Measurements from ENCODE around the gene PPIL3. TPM values are rescaled to one million over a fixed set of nuclear protein-coding genes. Genes with fewer than 3 reads are reported as not detected.

Gene PPIL3
- total RNA-seq, 2 donors from 2014 or later, result 20.1 to 32.8 TPM

DNA sequence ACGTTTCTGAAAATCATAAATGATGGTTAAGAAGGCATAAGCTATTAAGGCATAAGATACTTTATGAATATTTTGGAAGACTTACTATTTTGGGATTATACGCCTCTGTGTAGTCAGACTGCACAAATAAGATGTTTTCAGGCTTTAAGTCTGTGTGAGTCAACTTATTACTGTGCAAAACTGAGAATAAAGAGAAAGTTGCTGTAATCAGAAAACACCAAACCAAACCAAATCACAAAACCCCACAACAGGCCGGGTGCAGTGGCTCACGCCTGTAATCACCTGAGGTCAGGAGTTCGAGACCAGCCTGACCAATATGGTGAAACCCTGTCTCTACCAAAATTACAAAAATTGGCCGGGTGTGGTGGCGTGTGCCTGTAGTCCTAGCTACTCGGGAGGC lies 32.1 kb downstream of the PPIL3 start:
- DNase-seq, result no peak
- Histone ChIP-seq H3K27ac (no peak overlapping the region), H3K27me3 (no peaks in the 10 kb centered on the region), H3K4me1 (peaks cover 7% of the 10 kb centered on the region), H3K36me3 (peaks cover 57% of the 10 kb centered on the region), H3K9me3 (no peaks in the 10 kb centered on the region), H3K9ac (ENCODE audit: low read depth in 2 of 2, low read length in 2 of 2) (no peak overlapping the region), H3K4me3 (no peak overlapping the region)
- TF ChIP-seq, protein P1, sequence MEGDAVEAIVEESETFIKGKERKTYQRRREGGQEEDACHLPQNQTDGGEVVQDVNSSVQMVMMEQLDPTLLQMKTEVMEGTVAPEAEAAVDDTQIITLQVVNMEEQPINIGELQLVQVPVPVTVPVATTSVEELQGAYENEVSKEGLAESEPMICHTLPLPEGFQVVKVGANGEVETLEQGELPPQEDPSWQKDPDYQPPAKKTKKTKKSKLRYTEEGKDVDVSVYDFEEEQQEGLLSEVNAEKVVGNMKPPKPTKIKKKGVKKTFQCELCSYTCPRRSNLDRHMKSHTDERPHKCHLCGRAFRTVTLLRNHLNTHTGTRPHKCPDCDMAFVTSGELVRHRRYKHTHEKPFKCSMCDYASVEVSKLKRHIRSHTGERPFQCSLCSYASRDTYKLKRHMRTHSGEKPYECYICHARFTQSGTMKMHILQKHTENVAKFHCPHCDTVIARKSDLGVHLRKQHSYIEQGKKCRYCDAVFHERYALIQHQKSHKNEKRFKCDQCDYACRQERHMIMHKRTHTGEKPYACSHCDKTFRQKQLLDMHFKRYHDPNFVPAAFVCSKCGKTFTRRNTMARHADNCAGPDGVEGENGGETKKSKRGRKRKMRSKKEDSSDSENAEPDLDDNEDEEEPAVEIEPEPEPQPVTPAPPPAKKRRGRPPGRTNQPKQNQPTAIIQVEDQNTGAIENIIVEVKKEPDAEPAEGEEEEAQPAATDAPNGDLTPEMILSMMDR (IDR thresholded peaks at IDR 0.05), result no peak
- intact Hi-C loops (cut with DNase I), result loop anchor here (2.0 kb wide), 1 partner anchor 44 kb away; no protein-coding TSS in a partner anchor

DNA sequence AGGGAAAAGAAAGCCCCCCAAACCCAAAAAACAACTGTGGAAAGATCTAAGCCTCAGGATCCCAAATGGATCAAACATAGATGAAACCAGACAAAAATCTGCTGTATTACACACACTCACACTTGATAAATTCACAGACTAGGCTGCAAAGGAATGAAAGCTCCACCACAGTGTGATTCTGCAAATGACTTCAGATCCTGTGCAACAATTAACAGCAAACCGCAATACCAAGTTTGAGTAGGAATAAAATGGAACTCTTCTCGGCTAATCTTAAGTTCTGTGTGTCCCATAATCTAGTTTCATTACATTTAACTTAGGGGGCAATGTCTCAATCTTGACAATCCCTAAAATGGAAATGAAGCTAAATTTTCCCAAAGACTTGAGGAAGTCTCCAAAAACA lies 36.3 kb downstream of the PPIL3 start:
- TF ChIP-seq, protein P1 (IDR thresholded peaks at IDR 0.05), result no peak
- Histone ChIP-seq H3K9me3 (no peaks in the 10 kb centered on the region), H3K9ac (ENCODE audit: low read depth in 2 of 2, low read length in 2 of 2) (no peak overlapping the region), H3K36me3 (peaks cover 51% of the 10 kb centered on the region), H3K27me3 (no peaks in the 10 kb centered on the region), H3K4me3 (no peak overlapping the region), H3K27ac (no peak overlapping the region), H3K4me1 (no peaks in the 10 kb centered on the region)
- DNase-seq, result no peak
- intact Hi-C loops (cut with DNase I), result no loop called here

DNA sequence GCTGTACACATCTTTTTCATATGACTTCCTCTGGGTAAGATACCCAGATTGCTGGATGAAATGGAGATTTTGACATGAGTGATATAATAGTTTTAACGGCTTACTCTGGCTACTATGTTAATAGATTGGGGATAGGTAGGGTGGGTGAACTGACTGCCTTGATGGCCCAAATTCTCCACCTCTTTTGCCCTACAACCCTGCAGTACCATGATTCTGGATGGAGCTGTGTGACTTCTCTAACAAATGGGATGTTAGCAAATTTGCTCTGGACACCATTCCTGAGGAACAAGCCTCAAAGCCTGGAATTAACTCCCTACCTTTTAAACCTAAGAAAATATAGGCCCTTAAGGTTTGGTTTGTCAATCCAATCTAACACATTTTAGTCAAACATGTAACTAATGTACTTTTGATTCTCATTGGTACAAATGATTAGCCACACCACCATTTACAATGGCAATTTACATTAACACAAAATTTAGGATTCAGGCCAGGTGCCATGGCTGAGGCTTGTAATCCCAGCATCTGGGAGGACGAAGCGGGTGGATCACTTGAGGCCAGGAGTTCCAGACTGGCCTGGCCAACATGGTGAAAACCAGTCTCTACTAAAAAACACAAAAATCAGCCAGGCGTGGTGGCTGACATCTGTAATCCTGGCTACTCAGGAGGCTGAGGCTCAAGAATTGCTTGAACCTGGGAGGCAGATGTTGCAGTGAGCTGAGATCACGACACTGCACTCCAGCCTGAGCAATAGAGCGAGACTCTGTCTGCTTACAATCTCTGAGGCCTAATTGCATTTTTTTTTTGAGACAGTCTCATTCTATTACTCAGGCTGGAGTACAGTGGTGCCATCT lies 37.3 kb downstream of the PPIL3 start:
- DNase-seq, result no peak
- peaks cover 41% of the 10 kb centered on the region for H3K36me3 ChIP-seq
- H3K27me3 ChIP-seq, result no peaks in the 10 kb centered on the region
- H3K27ac ChIP-seq, result no peak overlapping the region
- intact Hi-C loops (cut with DNase I), result no loop called here
- H3K4me3 ChIP-seq, result no peak overlapping the region
- H3K9ac ChIP-seq (ENCODE audit: low read depth in 2 of 2, low read length in 2 of 2), result no peak overlapping the region
- H3K9me3 ChIP-seq, result no peaks in the 10 kb centered on the region
- TF ChIP-seq, protein P1 (IDR thresholded peaks at IDR 0.05), result no peak
- no peaks in the 10 kb centered on the region for H3K4me1 ChIP-seq

DNA sequence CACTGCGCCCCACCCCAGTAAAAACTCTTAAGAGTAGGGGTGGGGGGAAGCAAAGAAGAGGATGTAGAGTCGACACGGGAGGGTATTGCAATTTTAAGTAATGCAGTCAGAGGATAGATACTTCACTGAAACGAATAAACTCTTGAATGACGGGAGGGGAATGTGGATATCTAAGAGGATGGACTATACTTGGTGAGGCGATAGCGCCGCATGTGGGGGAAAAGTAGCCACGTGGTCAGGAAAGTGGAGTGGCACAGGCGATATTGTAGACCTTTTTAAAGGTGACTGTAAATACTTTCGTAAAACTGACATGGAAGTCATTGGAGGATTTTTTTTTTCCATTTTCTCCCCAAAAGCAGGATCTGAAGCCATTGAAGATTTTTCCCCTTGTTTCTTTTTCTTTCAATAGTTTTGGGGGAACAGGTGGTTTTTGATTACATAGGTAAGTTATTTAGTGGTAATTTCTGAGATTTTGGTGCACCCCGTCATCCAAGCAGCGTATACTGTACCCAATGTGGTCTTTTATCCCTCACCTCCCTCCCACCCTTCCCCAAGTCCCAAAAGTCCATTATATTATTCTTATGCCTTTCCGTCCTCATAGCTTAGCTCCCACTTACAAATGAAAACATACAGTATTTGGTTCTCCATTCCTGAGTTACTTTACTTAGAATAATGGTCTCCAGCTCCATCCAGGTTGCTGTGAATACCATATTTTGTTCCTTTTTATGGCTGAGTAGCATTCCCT lies 38.2 kb downstream of the PPIL3 start:
- H3K4me1 ChIP-seq, result no peaks in the 10 kb centered on the region
- H3K36me3 ChIP-seq, result peaks cover 33% of the 10 kb centered on the region
- no peak overlapping the region for H3K9ac ChIP-seq (ENCODE audit: low read depth in 2 of 2, low read length in 2 of 2)
- H3K27me3 ChIP-seq, result no peaks in the 10 kb centered on the region
- H3K27ac ChIP-seq, result no peak overlapping the region
- no peak for DNase-seq
- TF ChIP-seq, protein P1 (IDR thresholded peaks at IDR 0.05), result no peak
- intact Hi-C loops (cut with DNase I), result no loop called here
- no peak overlapping the region for H3K4me3 ChIP-seq
- H3K9me3 ChIP-seq, result no peaks in the 10 kb centered on the region

DNA sequence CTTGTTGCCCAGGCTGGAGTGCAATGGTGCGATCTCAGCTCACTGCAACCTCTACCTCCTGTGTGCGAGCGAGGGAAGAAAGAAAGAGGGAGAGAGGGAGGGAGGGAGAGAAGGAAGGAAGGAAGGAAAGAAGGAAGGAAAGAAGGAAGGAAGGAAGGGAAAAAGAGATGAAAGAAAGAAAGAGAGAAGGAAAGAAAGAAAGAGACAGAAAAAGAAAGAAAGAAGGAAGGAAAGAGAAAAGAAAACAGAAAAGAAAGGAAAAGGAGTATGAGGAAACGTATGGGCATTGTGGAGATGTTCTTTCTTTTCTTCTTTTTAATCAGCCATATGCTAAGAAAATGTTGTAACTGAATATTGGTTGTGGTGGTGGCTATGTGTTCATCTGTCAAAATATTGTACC lies 40.9 kb downstream of the PPIL3 start:
- peaks cover 8% of the 10 kb centered on the region for H3K36me3 ChIP-seq
- DNase-seq, result no peak
- TF ChIP-seq, protein P1 (IDR thresholded peaks at IDR 0.05), result no peak
- no peak overlapping the region for H3K27ac ChIP-seq
- no peaks in the 10 kb centered on the region for H3K4me1 ChIP-seq
- no peaks in the 10 kb centered on the region for H3K27me3 ChIP-seq
- no peaks in the 10 kb centered on the region for H3K9me3 ChIP-seq
- intact Hi-C loops (cut with DNase I), result no loop called here
- no peak overlapping the region for H3K4me3 ChIP-seq
- H3K9ac ChIP-seq (ENCODE audit: low read depth in 2 of 2, low read length in 2 of 2), result no peak overlapping the region
